Measurements from ENCODE around the gene RABGGTA.

RABGGTA gene

GRCh38 chr14:24255931-24256711 is 15.3 kb downstream of the RABGGTA start:
- no peak for TF ChIP-seq POLR2AphosphoS5 (IDR thresholded peaks at IDR 0.05; ENCODE audit: low read depth)
- no peak for TF ChIP-seq GABPA (IDR thresholded peaks at IDR 0.05; ENCODE audit: low read depth)
- TF ChIP-seq, protein P1, sequence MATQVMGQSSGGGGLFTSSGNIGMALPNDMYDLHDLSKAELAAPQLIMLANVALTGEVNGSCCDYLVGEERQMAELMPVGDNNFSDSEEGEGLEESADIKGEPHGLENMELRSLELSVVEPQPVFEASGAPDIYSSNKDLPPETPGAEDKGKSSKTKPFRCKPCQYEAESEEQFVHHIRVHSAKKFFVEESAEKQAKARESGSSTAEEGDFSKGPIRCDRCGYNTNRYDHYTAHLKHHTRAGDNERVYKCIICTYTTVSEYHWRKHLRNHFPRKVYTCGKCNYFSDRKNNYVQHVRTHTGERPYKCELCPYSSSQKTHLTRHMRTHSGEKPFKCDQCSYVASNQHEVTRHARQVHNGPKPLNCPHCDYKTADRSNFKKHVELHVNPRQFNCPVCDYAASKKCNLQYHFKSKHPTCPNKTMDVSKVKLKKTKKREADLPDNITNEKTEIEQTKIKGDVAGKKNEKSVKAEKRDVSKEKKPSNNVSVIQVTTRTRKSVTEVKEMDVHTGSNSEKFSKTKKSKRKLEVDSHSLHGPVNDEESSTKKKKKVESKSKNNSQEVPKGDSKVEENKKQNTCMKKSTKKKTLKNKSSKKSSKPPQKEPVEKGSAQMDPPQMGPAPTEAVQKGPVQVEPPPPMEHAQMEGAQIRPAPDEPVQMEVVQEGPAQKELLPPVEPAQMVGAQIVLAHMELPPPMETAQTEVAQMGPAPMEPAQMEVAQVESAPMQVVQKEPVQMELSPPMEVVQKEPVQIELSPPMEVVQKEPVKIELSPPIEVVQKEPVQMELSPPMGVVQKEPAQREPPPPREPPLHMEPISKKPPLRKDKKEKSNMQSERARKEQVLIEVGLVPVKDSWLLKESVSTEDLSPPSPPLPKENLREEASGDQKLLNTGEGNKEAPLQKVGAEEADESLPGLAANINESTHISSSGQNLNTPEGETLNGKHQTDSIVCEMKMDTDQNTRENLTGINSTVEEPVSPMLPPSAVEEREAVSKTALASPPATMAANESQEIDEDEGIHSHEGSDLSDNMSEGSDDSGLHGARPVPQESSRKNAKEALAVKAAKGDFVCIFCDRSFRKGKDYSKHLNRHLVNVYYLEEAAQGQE (IDR thresholded peaks at IDR 0.05; ENCODE audit: insufficient replicate concordance, low read depth) = no peak
- TF ChIP-seq SPI1 (IDR thresholded peaks at IDR 0.05; ENCODE audit: borderline replicate concordance, low read depth) = no peak
- H3K27ac ChIP-seq (replicated peaks) = no peak overlapping the region
- no peak overlapping the region for H3K4me3 ChIP-seq (replicated peaks; ENCODE audit: insufficient read depth, low read length)
- H3K27me3 ChIP-seq (ENCODE audit: insufficient read depth, poor library complexity, severe bottlenecking) = no peaks in the 10 kb centered on the region
- DNase-seq (ENCODE audit: low read depth in 1 of 2, low spot score in 1 of 2) = no peak

DNA sequence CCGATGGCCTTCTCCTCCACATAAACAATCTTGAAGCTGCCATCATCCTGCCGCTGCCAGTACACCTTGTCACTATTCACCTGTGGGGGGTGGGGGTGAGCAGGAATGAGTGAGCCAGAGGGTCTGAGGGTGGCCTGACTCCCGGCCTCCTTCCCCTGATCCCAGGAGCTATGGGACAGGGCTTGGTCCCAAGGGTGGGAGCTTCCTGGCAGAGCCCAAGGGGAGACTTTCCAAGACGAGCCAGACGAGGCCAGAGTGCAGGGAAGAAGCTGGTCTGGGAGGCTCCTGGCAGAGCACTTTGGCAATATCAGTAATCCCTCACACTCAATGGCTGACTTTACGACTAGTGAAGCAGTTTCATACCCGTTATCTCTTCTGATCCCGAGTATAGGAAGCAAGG is 16.0 kb downstream of the RABGGTA start:
- Histone ChIP-seq H3K27me3 (ENCODE audit: insufficient read depth, poor library complexity, severe bottlenecking) (no peaks in the 10 kb centered on the region), H3K27ac (replicated peaks) (no peak overlapping the region), H3K4me3 (replicated peaks; ENCODE audit: insufficient read depth, low read length) (no peak overlapping the region)
- TF ChIP-seq, protein P2, sequence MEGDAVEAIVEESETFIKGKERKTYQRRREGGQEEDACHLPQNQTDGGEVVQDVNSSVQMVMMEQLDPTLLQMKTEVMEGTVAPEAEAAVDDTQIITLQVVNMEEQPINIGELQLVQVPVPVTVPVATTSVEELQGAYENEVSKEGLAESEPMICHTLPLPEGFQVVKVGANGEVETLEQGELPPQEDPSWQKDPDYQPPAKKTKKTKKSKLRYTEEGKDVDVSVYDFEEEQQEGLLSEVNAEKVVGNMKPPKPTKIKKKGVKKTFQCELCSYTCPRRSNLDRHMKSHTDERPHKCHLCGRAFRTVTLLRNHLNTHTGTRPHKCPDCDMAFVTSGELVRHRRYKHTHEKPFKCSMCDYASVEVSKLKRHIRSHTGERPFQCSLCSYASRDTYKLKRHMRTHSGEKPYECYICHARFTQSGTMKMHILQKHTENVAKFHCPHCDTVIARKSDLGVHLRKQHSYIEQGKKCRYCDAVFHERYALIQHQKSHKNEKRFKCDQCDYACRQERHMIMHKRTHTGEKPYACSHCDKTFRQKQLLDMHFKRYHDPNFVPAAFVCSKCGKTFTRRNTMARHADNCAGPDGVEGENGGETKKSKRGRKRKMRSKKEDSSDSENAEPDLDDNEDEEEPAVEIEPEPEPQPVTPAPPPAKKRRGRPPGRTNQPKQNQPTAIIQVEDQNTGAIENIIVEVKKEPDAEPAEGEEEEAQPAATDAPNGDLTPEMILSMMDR (IDR thresholded peaks at IDR 0.05; ENCODE audit: insufficient read depth, low read length) = no peak
- TF ChIP-seq POLR2AphosphoS5 (IDR thresholded peaks at IDR 0.05; ENCODE audit: low read depth) (no peak), GABPA (IDR thresholded peaks at IDR 0.05; ENCODE audit: low read depth) (no peak), SPI1 (IDR thresholded peaks at IDR 0.05; ENCODE audit: borderline replicate concordance, low read depth) (no peak)
- TF ChIP-seq, protein P1 (IDR thresholded peaks at IDR 0.05; ENCODE audit: insufficient replicate concordance, low read depth) = no peak
- no peak for DNase-seq (ENCODE audit: low read depth in 1 of 2, low spot score in 1 of 2)

DNA sequence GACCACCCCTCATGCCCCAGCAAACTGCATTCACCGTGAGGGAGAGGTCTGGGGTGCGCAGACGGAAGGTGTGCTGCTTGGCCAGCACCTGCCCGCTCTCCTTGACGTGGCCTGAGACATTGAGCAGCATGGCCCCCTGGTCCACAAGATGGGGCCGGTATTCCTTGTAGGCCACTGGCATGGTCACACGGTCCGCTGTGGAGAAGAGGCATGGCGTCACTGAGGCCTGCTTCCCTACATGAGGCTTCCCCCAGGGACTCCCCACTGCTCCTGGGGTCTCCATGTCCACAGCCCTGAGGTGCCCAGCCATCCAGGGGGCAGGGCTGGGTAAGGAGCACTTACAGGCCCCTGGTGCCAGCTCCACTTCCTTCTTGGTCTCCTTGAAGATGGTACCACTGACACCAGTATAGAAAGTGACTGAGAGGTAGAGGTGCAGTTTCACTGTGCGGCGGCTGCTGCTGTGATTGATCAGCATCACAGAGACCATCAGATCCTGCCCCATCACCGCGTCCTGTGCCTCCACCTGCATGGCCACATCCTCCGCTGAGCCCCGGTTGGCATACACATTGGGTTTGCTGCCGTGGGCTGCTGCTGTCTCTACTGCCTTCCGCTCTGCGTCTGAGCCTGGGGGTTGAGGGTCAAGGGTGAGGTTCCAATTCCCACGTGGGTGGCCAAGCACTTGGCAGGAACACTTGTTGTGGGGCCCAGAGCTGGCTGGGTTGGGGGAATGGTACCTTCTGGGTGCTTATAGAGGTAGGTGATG is 16.6 kb downstream of the RABGGTA start:
- H3K27me3 ChIP-seq (ENCODE audit: insufficient read depth, poor library complexity, severe bottlenecking) = no peaks in the 10 kb centered on the region
- no peak overlapping the region for H3K27ac ChIP-seq (replicated peaks)
- TF ChIP-seq, protein P2 (IDR thresholded peaks at IDR 0.05; ENCODE audit: insufficient read depth, low read length) = no peak
- TF ChIP-seq SPI1 (IDR thresholded peaks at IDR 0.05; ENCODE audit: borderline replicate concordance, low read depth) (no peak), GABPA (IDR thresholded peaks at IDR 0.05; ENCODE audit: low read depth) (no peak), POLR2AphosphoS5 (IDR thresholded peaks at IDR 0.05; ENCODE audit: low read depth) (no peak)
- TF ChIP-seq, protein P1 (IDR thresholded peaks at IDR 0.05; ENCODE audit: insufficient replicate concordance, low read depth) = no peak
- no peak overlapping the region for H3K4me3 ChIP-seq (replicated peaks; ENCODE audit: insufficient read depth, low read length)
- DNase-seq (ENCODE audit: low read depth in 1 of 2, low spot score in 1 of 2) = no peak
